HG02678 (cell line): ENCODE results near the gene UMAD1.

ENCODE experiments used
- ATAC-seq: cut with Tn5 transposase; IDR thresholded peaks from one replicate; pipeline ENCODE4 v1.9.1; 2021; ENCODE audit warnings: mild to moderate bottlenecking, moderate library complexity; ENCODE audit not compliant: unreplicated experiment

Gene UMAD1

DNA sequence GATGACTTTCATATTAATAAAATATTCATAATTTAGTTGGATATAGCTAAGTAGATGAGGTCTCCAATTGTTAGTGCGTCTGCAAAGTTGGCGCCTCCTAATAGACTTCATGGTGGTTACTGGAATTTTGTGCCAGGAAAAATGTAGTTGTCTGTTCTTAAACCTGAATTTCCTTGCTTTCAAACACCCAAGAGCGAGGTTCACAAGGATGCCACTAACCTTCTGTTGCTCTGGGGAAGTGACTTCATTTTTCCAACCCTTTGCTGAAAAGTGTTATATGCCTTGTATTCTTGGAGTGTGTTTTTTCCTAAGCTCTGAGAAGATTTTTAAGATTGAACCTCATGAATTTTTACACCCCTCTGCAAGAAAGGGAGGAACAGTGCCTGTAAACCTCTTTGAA lies 229.1 kb downstream of the UMAD1 start:
- ATAC-seq: no peak

DNA sequence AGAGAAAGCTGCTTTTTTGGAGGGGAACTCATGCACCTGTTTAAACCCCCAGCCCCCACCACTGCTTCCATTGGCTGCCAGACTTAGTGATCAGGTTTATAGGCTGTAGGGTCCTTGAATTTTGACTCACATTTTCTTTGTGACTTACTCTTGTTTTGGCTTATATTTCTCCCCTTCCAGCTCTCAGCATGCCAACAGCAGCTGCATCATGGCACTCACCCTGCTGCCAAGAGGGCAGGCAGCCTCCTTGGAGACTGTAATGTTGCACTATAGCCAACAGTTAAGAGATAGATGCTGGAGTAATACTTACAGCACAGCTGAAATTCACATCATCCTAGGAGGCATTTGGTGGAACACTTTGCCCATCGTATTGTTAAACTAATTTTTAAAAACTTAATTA lies 230.0 kb downstream of the UMAD1 start:
- no peak for ATAC-seq

DNA sequence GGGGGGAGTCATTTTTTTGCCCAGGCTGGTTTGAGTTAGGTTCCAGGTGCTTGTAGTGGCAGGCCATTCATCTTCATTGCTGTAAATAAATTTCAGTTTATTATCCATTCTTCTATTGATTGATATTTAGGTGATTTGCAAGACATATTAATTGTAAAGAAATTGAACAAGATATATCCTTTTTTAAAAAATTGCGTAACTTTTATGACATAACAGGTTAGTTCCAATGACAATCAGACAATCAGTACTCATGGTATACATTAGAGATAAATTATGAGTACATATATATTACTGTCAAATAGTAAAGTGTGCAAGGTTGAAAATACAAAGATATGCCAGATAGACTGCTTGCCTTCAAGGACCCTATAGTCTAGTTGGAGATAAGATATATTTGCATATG lies 235.9 kb downstream of the UMAD1 start:
- no peak for ATAC-seq

DNA sequence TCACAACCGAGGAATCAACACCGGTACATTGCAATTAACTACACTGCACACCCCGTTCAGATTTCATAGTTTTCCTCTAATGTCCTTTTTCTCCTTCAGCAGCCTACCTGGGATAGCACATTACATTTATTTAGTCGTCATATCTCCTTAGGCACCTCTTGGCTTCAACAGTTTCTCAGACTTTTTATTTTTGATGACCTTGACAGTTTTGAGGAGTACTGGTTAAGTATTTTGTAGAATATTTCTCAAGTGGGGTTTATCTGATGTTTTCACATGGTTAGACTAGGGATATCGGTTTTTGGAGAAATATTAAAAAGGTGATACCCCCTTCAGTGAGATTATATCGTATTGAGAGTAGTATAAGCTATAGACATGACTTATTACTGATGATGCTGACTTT lies 241.0 kb downstream of the UMAD1 start:
- no peak for ATAC-seq

DNA sequence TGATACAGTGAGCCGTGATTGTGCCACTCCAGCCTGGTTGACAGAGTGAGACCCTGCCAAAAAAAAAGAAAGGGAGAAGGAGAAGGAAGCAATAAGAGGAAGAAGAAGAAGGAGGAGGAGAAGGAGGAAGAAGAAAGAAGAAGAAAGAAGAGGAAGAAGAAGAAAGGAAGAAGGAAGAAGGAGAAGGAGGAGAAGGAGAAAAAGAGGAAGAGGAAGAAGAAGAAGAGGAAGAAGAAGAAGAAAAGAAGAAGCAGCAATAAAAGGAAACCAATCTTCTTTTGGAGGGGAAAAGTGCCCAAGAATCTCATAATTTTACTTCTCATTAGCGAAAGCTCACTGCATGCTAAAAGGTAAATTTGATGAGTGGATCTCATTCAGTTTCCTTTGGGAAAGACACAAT lies 242.3 kb downstream of the UMAD1 start:
- no peak for ATAC-seq

DNA sequence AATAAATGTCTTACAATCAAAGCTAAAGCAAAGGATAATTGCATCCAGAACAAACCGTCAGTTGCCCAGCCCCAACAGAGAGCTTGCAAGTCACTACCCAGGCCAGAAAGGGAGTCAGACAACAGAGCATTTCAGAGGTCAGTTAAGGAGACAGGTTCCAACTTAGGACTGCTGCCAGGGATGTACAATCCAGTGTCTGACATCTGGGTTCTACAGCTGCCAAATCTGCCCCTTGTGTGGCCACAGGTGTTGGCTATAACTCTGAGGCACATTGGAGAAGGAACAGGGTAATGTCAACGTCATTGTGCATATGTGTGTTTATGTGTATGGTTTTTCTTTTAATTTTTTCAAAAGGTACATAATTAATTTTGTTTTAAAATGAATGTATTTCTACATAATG lies 242.8 kb downstream of the UMAD1 start:
- no peak for ATAC-seq

DNA sequence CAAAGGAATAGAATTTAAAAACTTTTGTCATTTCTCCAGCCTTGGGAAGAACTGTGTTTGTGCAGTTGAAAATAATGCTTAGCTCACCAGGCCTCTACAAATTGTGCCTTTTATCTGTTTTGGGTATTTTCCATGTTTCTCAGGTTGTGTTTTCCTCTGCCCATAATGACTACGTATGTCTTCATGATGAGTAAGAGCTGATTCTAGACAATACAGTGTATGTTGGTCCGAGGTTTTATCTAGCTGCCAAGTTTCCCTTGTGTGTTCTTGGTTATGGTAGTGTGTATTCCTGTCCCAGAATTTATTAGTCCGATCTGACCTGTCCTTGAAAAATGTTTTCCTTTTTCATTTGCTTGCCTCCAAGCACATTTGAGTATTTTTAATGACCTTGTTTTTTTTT lies 244.3 kb downstream of the UMAD1 start:
- ATAC-seq: no peak

DNA sequence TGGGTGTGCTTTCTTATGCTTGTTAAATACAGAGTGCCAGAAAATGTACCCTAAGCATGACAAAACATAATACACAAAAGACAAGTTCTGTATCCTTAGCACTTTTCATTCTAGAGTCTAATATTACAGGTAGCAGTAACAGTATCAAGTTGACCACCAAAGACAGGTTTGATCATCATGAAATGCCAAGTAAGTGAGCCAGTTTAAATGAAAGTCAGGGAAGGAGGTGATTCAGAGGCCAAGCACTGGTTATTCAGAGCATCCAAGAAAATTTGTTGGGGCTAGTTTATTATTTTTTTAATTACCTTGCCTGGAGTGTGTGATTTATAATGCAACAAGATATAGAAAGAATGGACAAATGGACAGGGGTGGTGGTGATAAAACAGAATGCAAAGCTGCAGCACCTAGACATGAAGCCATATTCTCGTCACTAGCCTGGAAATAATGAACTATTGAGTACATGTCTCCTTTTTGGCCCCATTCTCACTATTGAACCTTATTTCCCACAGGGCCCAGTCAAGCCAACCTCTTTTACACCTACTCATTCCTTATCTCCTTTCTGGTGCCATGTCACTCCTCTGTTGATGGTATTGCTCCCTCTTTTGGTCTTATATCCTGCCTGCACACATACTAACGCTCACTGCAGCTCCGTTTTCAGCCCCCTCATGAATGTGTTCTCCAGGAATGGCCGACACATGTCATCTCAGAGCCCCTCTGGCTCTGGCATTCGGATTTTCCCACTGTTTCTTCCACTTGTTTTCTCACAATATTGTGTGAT lies 249.4 kb downstream of the UMAD1 start:
- no peak for ATAC-seq

DNA sequence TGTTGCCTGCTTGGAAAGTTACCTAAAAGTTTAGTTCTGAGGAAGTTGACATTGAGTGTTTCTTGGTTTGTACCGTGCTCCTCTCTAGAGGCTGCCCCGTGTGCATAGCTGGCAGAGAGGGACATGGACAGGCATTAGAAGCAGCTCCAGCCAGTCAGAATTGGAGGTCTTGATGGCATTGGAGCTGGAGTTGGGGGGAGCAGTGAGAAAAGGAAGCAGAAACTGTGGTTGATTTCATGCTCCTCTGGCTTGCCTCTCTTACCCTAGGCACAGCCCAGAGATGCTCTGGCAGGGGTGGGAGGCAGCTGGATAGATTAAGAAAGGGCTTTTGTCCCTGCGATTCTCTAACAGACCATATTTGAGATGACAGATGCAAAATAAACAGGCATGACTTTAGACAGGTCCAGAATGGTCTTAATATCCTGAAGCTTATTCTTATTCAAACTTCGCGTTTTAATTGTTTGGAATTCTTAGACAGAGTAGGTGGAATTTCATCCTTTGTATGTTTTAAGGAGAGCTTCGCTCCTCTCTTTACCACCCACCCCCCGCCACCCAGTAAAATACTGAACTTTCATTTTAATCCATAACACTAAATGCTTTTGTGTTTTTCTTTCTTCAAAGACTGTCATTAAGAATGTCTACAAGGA lies 254.6 kb downstream of the UMAD1 start:
- no peak for ATAC-seq

DNA sequence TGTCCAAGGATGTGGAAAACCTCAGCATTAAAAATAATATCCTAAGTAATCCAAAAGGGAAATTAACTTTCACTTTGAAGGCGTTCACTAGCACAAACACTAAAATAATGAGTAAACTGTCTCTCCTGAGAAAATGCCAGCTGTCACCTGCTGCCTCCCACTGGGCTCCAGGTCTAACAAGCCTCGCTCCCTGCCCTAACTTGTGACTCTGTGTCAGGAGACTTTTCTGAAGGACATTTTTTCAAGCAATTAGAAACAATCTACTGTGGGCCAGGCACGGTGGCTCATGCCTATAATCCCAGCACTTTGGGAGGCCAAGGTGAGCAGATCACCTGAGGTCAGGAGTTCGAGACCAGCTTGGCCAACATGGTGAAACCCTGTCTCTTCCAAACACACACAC lies 255.2 kb downstream of the UMAD1 start:
- no peak for ATAC-seq

DNA sequence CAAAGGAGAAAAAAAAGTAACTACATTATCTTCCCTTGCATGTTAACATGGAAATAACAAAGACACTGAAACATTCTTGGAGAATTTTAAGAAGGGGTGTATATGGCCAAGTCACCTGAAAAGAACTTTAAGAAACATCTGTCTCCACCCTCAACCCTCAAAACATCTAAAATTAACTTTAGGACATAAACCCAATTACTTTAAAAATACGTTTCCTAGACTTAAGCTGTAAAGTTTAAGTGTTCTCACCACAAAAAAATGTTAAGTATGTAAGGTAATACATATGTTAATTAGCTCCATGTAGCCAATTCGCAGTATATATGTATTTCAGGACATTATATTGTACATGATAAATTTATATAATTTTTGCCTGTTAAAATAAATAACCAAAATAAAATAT lies 257.0 kb downstream of the UMAD1 start:
- no peak for ATAC-seq

DNA sequence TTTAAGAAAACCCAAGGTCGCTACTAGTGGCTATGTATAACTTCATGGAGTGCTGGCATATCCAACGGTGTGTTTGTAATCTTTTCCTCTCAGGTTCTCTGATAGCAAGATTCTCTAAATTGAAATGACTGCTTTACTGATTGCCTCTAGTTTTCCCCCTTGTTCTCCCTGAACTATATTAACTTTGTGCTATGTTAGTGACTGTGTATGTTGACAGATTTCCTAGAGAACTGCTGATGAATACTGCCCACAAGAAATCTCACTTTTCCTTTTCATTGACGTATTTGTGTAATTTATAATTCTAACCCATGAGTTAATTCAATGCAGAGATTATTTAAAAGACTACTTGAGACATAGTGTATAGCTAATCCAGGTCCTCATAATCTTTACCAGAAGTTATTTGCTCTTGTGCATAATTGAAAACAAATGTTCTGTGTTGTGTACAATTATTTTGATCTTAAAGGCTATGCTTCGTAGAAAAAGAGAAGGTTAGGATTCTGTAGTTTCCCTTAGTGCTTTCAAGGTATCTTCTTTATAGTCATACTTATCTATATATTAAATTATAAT lies 257.5 kb downstream of the UMAD1 start:
- no peak for ATAC-seq

DNA sequence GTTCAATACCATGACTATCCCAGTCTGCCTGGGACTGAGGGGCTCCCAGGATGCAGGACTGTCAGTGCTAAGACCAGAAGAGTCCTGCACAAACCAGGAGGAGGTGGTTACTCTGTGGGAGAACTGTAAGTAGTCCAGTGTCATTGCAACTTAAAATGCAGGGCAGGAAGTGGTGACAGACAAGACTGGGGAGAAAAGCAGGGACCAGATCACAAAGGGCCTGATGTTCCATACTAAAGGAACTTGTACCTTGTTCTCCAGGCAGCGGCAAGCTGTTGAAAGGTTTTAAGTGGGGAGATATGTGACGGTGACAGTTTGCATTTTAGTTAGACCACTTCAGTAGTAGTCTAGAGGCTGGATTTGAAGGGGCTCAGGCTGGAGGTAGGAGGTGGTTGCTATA lies 262.3 kb downstream of the UMAD1 start:
- ATAC-seq: no peak

DNA sequence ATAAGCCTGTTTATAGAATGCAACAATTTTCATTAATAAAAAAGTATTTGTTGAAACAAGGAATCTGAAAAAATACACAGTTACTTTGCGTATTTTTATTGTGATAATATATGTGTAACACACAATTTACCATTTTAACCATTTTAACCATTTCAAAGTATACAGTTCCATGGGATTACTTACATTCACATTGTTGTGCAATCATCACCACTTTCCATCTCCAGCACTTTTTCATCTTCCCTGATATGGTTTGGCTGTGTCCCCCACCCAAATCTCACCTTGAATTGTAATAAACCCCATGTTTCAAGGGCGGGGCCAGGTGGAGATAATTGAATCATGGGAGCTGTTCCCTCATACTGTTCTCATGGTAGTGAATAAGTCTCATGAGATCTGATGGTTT lies 266.8 kb downstream of the UMAD1 start:
- no peak for ATAC-seq

DNA sequence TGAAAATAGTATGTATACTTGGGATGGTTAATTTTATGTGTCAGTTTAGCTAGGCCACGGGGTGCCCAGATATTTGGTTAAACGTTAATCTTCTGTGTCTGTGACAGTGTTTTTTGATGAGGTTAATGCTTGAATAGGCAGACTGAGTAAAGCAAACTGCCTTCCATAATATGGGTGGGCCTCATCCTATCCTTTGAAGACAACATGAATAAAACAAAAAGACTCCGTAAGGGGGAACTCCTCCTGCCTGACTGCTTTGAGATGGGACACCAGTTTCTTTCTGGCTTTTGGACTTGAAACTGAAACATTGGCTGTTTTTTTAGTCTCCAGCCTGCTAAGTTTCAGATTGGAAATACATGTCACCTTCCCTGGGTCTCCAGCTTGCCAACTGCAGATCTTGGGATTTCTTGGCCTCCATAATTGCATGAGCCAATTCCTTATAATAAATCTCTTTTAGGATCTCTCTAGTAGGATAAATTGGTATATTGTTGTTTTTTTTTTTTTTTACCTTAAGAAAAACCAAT lies 268.1 kb downstream of the UMAD1 start:
- ATAC-seq: no peak

DNA sequence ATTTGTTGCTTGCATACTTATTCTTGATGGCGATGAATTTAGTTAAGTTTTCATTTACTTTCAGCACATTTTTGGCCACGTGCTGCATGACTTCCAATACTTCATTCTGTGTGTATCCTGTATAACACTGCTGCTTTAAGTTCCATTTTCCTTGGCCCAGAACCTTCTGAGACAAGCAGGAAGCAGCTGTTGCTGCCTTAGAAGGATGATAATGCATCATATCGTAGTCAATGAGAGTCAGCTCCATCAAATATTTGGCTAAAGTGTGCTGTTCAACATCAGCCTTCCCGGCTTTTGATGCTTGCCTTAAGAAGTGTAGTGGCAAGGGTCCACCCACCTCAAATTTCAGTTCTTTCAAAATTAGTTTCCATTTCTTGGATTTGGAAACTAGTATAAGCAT lies 268.8 kb downstream of the UMAD1 start:
- no peak for ATAC-seq

DNA sequence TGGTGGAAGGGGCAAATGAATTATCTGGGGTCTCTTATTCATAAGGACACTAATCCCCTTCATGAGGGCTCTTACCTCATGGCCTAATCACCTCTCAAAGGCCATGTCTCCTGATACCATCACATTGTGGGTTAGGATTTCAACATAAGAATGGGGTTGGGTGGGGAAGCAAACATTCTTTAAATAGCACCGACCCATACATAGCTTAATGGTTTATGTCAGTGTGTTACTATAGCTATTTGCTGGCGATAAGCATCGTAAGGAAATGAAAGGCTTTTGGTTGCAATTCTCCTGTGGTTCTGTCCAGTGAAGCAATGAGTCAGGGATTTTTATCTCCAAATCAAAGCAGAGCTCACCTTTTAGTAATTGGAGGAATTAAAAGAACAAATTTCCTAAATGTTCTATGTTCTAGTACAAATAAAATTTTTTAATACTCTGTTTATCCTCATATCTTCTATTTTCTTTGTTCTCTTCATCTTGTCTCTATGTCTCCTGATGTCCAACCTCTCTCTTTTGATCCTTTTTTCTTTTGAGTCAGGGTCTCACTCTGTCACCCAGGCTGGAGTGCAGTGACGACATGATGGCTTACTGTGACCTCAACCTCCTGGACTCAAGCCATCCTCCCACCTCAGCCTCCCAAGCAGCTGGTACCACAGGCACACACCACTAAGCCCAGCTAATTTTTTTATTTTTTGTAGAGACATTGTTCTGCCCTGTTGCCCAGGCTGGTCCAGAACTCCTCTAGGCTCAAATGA lies 271.0 kb downstream of the UMAD1 start:
- ATAC-seq: no peak

DNA sequence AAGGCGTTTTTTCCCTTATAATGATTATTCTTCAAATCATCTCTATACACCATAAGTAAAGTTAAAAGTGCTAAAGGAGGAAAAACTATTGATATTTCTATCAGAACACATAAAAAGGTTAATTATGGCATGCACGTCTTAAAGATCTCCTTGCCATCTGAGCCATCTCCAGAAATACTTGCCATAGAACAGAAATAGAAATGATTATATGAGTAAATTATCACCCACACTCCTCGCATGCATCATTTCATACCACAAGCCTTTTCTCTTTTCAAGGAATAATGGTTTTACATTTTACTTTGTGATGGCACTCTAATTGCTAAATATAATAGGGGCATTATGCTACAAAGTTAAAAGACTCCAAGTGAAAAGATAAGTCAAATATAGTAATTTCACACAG lies 272.4 kb downstream of the UMAD1 start:
- no peak for ATAC-seq

DNA sequence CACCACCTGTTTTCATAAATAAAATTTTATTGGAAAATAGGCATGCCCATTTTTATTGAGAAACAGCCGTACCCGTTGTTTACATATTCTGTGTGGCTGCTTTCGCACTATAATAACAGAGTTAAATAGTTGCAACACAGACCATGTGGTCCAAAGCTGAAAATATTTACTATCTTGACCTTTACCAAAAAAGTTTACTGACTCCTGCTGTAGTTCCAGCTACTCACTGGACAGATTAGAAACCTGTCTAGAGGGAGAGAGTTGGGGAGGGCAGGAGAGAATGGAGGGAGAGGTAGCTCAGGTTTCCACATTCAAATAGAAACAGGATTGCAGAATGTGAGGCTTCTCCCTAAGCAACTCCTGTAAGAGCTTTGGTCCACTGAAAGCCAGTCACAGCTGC lies 273.0 kb downstream of the UMAD1 start:
- ATAC-seq: no peak

DNA sequence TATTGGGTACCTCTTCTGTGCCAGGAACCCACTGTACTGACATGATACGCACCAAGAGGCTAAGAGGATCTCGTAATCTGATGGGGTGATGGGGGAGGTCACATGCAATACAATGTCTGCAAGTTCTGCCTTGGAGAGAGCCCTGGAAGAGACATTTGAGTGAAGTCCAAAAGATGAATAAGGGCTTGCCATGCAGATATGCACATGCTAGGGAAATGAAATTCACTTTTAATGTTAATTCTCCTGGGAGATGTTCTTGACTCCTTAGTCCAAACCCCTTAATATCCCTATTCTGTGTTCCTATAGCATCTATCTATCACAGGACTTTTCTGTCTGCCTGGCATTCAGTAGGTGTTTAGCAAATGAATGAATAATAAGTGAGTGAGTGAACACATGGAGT lies 274.0 kb downstream of the UMAD1 start:
- no peak for ATAC-seq

DNA sequence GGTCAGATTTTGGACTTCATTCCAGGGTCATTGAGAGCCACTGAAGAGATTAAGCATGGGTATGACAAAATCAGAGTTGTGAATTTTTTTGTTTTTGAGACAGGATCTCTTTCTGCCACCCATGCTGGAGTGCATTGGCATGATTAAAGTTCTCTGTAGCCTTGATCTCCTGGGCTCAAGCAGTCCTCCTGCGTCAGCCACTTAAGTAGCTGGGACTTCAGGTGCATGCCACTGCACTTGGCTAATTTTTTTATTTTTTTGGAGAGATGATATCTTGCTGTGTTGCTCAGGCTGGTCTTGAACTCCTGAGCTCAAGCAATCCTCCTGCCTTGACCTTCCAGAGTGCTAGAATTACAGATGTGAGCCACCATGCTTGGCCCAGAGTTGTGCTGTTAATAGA lies 275.5 kb downstream of the UMAD1 start:
- no peak for ATAC-seq

DNA sequence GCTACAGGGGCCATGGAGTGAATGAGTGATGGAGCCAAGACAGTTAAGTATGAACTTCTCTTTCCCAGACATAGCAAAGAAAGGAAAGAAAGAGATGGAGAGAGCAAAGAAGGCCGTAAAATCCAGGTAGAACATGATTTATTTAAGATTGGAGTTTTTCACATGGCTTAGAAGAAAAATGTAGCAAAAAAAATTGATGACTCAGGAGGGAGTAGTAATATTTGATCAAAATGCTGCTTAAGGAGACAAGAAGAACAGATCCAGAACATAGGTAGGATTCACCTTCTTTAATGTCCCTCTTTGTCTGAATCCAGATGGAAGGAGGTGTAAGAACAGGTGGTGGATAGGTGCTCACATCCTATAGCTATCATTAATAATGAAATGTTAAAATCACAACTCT lies 277.0 kb downstream of the UMAD1 start:
- no peak for ATAC-seq
